HK-2 (cell line): ENCODE measurements around the gene SEC14L1.
"Not testable (repeated sequence)": the region's sequence is repeated elsewhere in the genome, so short reads cannot be mapped to it uniquely, and the experiment has no call there.

Experiments used
- DNase-seq: peaks from one replicate; pipeline ENCODE4 v3.0.0-alpha.2; 2018; ENCODE audit not compliant: unreplicated experiment

The SEC14L1 gene

GRCh38 chr17:77116371-77116860, 24.4 kb upstream of the SEC14L1 start:
- DNase-seq = no peak

GRCh38 chr17:77117415-77117814, 23.4 kb upstream of the SEC14L1 start:
- no peak for DNase-seq

- no peak for DNase-seq
These were observed 22.4 kb upstream of the SEC14L1 start for GRCh38 chr17:77118251-77118928.

GRCh38 chr17:77119668-77120301, 21.0 kb upstream of the SEC14L1 start:
- DNase-seq = no peak

GRCh38 chr17:77120868-77121267, 19.9 kb upstream of the SEC14L1 start:
- DNase-seq = no peak

- DNase-seq = peak; percentile 45
These were observed 16.4 kb upstream of the SEC14L1 start for GRCh38 chr17:77124192-77124889.

GRCh38 chr17:77125432-77125901, 15.3 kb upstream of the SEC14L1 start:
- DNase-seq = peak; percentile 89

GRCh38 chr17:77126519-77126918, 14.2 kb upstream of the SEC14L1 start:
- no peak for DNase-seq

- DNase-seq = no peak
These were observed 12.9 kb upstream of the SEC14L1 start for GRCh38 chr17:77127735-77128361.

- no peak for DNase-seq
These were observed 11.7 kb upstream of the SEC14L1 start for GRCh38 chr17:77128896-77129567.

- DNase-seq = no peak
These were observed 11.0 kb upstream of the SEC14L1 start for GRCh38 chr17:77129568-77130301.

- no peak for DNase-seq
These were observed 10.2 kb upstream of the SEC14L1 start for GRCh38 chr17:77130525-77130924.

- no peak for DNase-seq
These were observed 8.9 kb upstream of the SEC14L1 start for GRCh38 chr17:77131904-77132303.

- DNase-seq = no peak
These were observed 8.2 kb upstream of the SEC14L1 start for GRCh38 chr17:77132411-77133086.

GRCh38 chr17:77133087-77133638, 7.6 kb upstream of the SEC14L1 start:
- DNase-seq = no peak

GRCh38 chr17:77136420-77136767, 4.4 kb upstream of the SEC14L1 start:
- DNase-seq = no peak

GRCh38 chr17:77137111-77137510, 3.7 kb upstream of the SEC14L1 start:
- no peak for DNase-seq

- DNase-seq = not testable (repeated sequence)
These were observed 2.9 kb upstream of the SEC14L1 start for GRCh38 chr17:77137886-77138285.

GRCh38 chr17:77140166-77140877, 447 bp upstream of the SEC14L1 start:
- peak; percentile 99 for DNase-seq
